Measurements from ENCODE around the gene KRTAP3-2. TPM values are rescaled to one million over a fixed set of nuclear protein-coding genes. Genes with fewer than 3 reads are reported as not detected.

Gene KRTAP3-2
- total RNA-seq, 1 donor, result not detected

DNA sequence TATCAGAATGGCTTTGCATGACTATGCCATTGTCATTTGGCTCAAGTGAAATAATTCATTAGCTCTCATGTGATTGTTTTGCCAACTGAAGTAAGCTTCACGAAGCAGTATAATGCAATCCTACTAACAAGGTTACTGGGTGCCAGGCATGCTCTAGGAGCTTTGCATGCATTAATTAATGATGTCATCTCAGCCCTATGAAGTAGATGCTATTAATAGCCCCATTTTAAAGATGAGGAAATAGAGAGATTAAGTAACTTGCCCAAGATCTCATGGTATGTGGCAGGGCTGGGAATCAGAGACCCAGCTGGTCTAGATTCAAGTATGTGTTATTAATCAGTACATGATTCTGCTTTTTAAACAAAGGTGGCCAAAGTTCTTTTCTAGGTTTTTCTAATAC, 47.0 kb downstream of the KRTAP3-2 start:
- H3K27me3 ChIP-seq (ENCODE audit: insufficient read depth, low read length), result no peaks in the 10 kb centered on the region
- peaks cover 56% of the 10 kb centered on the region for H3K4me1 ChIP-seq (ENCODE audit: insufficient read depth, low read length)
- no peak overlapping the region for H2AFZ ChIP-seq (ENCODE audit: low read length)
- H3K36me3 ChIP-seq (ENCODE audit: insufficient read depth, low read length), result no peaks in the 10 kb centered on the region
- H3K9me3 ChIP-seq (ENCODE audit: low read depth, low read length), result no peaks in the 10 kb centered on the region
- TF ChIP-seq, protein P1, sequence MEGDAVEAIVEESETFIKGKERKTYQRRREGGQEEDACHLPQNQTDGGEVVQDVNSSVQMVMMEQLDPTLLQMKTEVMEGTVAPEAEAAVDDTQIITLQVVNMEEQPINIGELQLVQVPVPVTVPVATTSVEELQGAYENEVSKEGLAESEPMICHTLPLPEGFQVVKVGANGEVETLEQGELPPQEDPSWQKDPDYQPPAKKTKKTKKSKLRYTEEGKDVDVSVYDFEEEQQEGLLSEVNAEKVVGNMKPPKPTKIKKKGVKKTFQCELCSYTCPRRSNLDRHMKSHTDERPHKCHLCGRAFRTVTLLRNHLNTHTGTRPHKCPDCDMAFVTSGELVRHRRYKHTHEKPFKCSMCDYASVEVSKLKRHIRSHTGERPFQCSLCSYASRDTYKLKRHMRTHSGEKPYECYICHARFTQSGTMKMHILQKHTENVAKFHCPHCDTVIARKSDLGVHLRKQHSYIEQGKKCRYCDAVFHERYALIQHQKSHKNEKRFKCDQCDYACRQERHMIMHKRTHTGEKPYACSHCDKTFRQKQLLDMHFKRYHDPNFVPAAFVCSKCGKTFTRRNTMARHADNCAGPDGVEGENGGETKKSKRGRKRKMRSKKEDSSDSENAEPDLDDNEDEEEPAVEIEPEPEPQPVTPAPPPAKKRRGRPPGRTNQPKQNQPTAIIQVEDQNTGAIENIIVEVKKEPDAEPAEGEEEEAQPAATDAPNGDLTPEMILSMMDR (IDR thresholded peaks at IDR 0.05; ENCODE audit: extremely low read depth, low read depth, low read length), result no peak
- DNase-seq (ENCODE audit: insufficient read length, low spot score, missing footprints), result no peak
- H3K4me3 ChIP-seq (ENCODE audit: insufficient read depth, low read length), result no peak overlapping the region
- no peak overlapping the region for H3K4me2 ChIP-seq (ENCODE audit: insufficient read depth, low read length)
- H4K20me1 ChIP-seq (ENCODE audit: insufficient read depth, low read length), result no peaks in the 10 kb centered on the region
- no peaks in the 10 kb centered on the region for H3K79me2 ChIP-seq (ENCODE audit: insufficient read depth, low read length)
- peak overlapping the region; percentile 98 for H3K27ac ChIP-seq (ENCODE audit: low read depth, low read length)

DNA sequence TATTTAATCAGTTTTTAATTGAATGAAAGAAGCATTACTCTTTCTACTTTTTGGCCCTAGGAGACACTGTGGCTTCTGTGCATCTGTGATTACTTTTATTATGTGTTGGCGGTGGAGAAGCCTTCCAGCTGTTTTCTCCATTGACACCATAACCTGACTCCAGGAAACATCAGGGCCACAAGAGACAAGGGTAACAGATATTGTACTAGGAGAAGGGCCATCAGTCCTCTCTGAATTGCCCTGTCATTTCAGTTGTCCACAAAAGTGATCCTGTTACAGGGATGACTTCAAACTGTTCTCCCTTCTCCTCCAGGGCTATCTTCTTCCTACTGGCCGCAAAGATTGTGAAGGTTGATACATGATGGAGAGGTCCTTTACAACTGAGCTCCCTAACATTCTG, 47.6 kb downstream of the KRTAP3-2 start:
- no peaks in the 10 kb centered on the region for H3K27me3 ChIP-seq (ENCODE audit: insufficient read depth, low read length)
- H3K9me3 ChIP-seq (ENCODE audit: low read depth, low read length), result no peaks in the 10 kb centered on the region
- H3K4me1 ChIP-seq (ENCODE audit: insufficient read depth, low read length), result peaks cover 51% of the 10 kb centered on the region
- TF ChIP-seq, protein P1 (IDR thresholded peaks at IDR 0.05; ENCODE audit: extremely low read depth, low read depth, low read length), result no peak
- no peaks in the 10 kb centered on the region for H3K79me2 ChIP-seq (ENCODE audit: insufficient read depth, low read length)
- H3K36me3 ChIP-seq (ENCODE audit: insufficient read depth, low read length), result no peaks in the 10 kb centered on the region
- H3K4me3 ChIP-seq (ENCODE audit: insufficient read depth, low read length), result no peak overlapping the region
- no peak overlapping the region for H3K4me2 ChIP-seq (ENCODE audit: insufficient read depth, low read length)
- H4K20me1 ChIP-seq (ENCODE audit: insufficient read depth, low read length), result no peaks in the 10 kb centered on the region
- no peak overlapping the region for H2AFZ ChIP-seq (ENCODE audit: low read length)
- DNase-seq (ENCODE audit: insufficient read length, low spot score, missing footprints), result no peak
- H3K27ac ChIP-seq (ENCODE audit: low read depth, low read length), result peak overlapping the region; percentile 98

DNA sequence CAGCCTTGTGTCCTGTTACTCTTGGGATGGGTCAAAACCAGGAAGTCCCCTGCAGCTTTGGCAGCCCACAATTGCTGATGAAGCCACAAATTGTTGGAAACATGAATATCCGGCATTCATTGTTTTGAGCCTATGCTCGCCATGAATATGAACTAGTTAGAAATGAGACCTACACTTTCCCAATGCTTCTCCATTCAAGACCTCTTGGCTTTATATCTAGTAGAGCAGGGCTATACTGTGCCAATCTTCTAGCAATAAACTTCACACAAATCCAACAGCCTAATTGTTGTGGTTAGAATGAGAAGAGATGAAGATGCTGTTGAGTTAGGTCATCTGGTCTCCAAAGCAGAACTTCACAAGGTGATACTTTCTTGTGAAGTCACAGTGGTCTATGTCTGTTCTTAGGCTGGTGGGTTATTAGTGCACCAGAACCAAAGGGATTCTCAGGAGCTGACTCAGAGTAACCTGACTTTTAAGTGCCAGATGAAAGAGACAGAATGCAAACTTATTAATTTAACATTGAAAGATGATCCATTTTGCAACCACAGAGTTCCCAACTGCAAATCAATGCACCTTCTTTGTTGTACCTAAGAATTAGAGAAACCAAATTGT, 48.6 kb downstream of the KRTAP3-2 start:
- no peak for DNase-seq (ENCODE audit: insufficient read length, low spot score, missing footprints)
- H3K79me2 ChIP-seq (ENCODE audit: insufficient read depth, low read length), result no peaks in the 10 kb centered on the region
- peaks cover 43% of the 10 kb centered on the region for H3K4me1 ChIP-seq (ENCODE audit: insufficient read depth, low read length)
- H3K36me3 ChIP-seq (ENCODE audit: insufficient read depth, low read length), result no peaks in the 10 kb centered on the region
- no peaks in the 10 kb centered on the region for H3K27me3 ChIP-seq (ENCODE audit: insufficient read depth, low read length)
- TF ChIP-seq, protein P1 (IDR thresholded peaks at IDR 0.05; ENCODE audit: extremely low read depth, low read depth, low read length), result no peak
- no peak overlapping the region for H3K4me3 ChIP-seq (ENCODE audit: insufficient read depth, low read length)
- no peaks in the 10 kb centered on the region for H4K20me1 ChIP-seq (ENCODE audit: insufficient read depth, low read length)
- no peaks in the 10 kb centered on the region for H3K9me3 ChIP-seq (ENCODE audit: low read depth, low read length)
- H2AFZ ChIP-seq (ENCODE audit: low read length), result no peak overlapping the region
- H3K27ac ChIP-seq (ENCODE audit: low read depth, low read length), result peak overlapping the region; percentile 98
- H3K4me2 ChIP-seq (ENCODE audit: insufficient read depth, low read length), result no peak overlapping the region

DNA sequence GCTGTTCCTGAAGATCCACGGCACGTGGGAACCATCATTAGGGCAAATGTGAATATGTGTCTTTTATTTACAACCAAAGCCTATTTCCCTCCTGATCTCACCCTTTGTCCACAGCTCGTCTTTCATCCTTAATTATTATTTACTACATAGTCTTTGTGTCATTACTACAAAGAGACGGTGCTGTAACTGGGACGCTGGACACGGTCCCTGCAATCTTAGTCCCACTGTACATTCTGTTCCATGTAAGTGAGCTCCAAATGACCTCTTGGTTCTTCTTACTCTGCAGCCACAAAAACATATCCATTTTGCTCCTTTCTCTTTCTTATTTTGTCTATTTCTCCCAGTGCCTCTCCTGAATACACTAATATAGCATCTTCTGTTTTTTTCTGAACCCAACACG, 49.5 kb downstream of the KRTAP3-2 start:
- DNase-seq (ENCODE audit: insufficient read length, low spot score, missing footprints), result no peak
- H3K4me3 ChIP-seq (ENCODE audit: insufficient read depth, low read length), result no peak overlapping the region
- peaks cover 36% of the 10 kb centered on the region for H3K4me1 ChIP-seq (ENCODE audit: insufficient read depth, low read length)
- no peaks in the 10 kb centered on the region for H3K79me2 ChIP-seq (ENCODE audit: insufficient read depth, low read length)
- H3K27ac ChIP-seq (ENCODE audit: low read depth, low read length), result no peak overlapping the region
- H2AFZ ChIP-seq (ENCODE audit: low read length), result peak overlapping the region; percentile 23
- H4K20me1 ChIP-seq (ENCODE audit: insufficient read depth, low read length), result no peaks in the 10 kb centered on the region
- no peak overlapping the region for H3K4me2 ChIP-seq (ENCODE audit: insufficient read depth, low read length)
- H3K9me3 ChIP-seq (ENCODE audit: low read depth, low read length), result no peaks in the 10 kb centered on the region
- no peaks in the 10 kb centered on the region for H3K27me3 ChIP-seq (ENCODE audit: insufficient read depth, low read length)
- TF ChIP-seq, protein P1 (IDR thresholded peaks at IDR 0.05; ENCODE audit: extremely low read depth, low read depth, low read length), result no peak
- H3K36me3 ChIP-seq (ENCODE audit: insufficient read depth, low read length), result no peaks in the 10 kb centered on the region

Data from osteoblast (primary cell).